Measurements from ENCODE around the gene CCDC102A. TPM values are rescaled to one million over a fixed set of nuclear protein-coding genes. Genes with fewer than 3 reads are reported as not detected.
"Not testable (repeated sequence)": the region's sequence is repeated elsewhere in the genome, so short reads cannot be mapped to it uniquely, and the experiment has no call there.

Gene CCDC102A
- total RNA-seq, 4 donors from 2014 or later: 17.4 to 30.4 (median 24.5) TPM

DNA sequence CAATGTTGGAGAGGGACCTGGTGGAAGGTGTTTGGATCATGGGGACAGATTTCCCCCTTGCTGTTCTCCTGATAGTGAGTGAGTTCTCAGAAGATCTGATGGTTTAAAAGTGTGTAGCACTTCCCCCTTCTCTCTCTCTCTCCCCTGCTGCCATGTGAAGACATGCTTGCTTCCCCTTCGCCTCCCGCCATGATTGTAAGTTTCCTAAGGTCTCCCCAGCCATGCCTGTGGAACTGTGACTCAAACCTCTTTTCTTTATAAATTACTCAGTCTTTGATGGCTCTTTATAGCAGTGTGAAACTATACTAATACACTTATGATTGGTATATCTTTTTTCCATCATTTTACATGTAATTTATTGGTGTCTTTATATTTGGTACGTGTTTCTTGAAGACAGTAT is 19.5 kb upstream of the CCDC102A start:
- no peak overlapping the region for H3K4me3 ChIP-seq
- peaks cover 0 to 6% of the 10 kb centered on the region in 2 donors for H3K27me3 ChIP-seq
- no peaks in the 10 kb centered on the region for H3K36me3 ChIP-seq
- H3K9me3 ChIP-seq: peaks cover 0 to 17% (median 2%) of the 10 kb centered on the region in 4 donors
- H3K4me1 ChIP-seq: no peaks in the 10 kb centered on the region
- no peak for TF ChIP-seq EP300 (IDR thresholded peaks at IDR 0.05)
- TF ChIP-seq CTCF (IDR thresholded peaks at IDR 0.05): no peak
- no peak for TF ChIP-seq POLR2A (IDR thresholded peaks at IDR 0.05)
- no peak for DNase-seq (ENCODE audit: low spot score in 2 of 2)
- H3K27ac ChIP-seq: no peak overlapping the region
- whole genome bisulfite sequencing, 2 donors: 88 to 93% methylated on average over 3 of the region's 3 CpGs

GRCh38 chr16:57551057-57551456 is 14.7 kb upstream of the CCDC102A start:
- H3K36me3 ChIP-seq: no peaks in the 10 kb centered on the region
- WGBS, 2 donors: 87 to 95% methylated on average over 3 of the region's 3 CpGs
- TF ChIP-seq CTCF (IDR thresholded peaks at IDR 0.05) (no peak), EP300 (IDR thresholded peaks at IDR 0.05) (no peak)
- H3K4me3 ChIP-seq: no peak overlapping the region
- no peaks in the 10 kb centered on the region for H3K4me1 ChIP-seq
- H3K27ac ChIP-seq: no peak overlapping the region
- H3K27me3 ChIP-seq: peaks cover 0 to 9% of the 10 kb centered on the region in 2 donors
- DNase-seq (ENCODE audit: low spot score in 2 of 2): no peak
- H3K9me3 ChIP-seq: peaks cover 0 to 6% (median 0%) of the 10 kb centered on the region in 4 donors

- Histone ChIP-seq H3K4me1 (no peaks in the 10 kb centered on the region), H3K9me3 (peaks cover 0 to 6% (median 0%) of the 10 kb centered on the region in 4 donors), H3K27ac (no peak overlapping the region), H3K4me3 (no peak overlapping the region), H3K27me3 (peaks cover 0 to 9% of the 10 kb centered on the region in 2 donors), H3K36me3 (no peaks in the 10 kb centered on the region)
- TF ChIP-seq CTCF (IDR thresholded peaks at IDR 0.05): no peak
- no peak for TF ChIP-seq POLR2A (IDR thresholded peaks at IDR 0.05)
- TF ChIP-seq EP300 (IDR thresholded peaks at IDR 0.05): no peak
- no peak for DNase-seq (ENCODE audit: low spot score in 2 of 2)
Observed at GRCh38 chr16:57549730-57550129, 13.4 kb upstream of the CCDC102A start.

DNA sequence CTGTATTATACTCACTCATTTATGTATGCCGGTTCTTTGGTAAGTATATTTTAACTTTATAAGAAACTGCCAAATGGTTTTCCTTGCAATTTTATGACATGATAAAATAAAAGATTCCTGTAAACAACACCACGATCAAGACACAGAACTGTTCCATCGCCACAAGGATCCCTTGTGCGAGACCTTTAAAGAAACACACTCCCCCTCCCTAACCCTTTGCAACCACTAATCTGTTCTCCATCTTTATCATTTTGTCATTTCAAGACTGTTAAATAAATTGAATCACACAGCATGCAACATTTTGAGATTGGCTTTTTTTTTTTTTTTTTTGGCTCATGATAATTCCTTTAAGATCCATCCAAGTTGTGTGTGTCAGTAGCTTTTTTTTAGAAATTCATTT is 12.0 kb upstream of the CCDC102A start:
- H3K9me3 ChIP-seq: peaks cover 0 to 6% (median 0%) of the 10 kb centered on the region in 4 donors
- no peaks in the 10 kb centered on the region for H3K4me1 ChIP-seq
- WGBS, 2 donors: 48 to 67% methylated on average over 4 of the region's 4 CpGs
- peaks cover 0 to 9% of the 10 kb centered on the region in 2 donors for H3K27me3 ChIP-seq
- H3K27ac ChIP-seq: no peak overlapping the region
- no peak for DNase-seq (ENCODE audit: low spot score in 2 of 2)
- no peak overlapping the region for H3K4me3 ChIP-seq
- no peak for TF ChIP-seq CTCF (IDR thresholded peaks at IDR 0.05)
- TF ChIP-seq POLR2A (IDR thresholded peaks at IDR 0.05): no peak
- no peak for TF ChIP-seq EP300 (IDR thresholded peaks at IDR 0.05)
- no peaks in the 10 kb centered on the region for H3K36me3 ChIP-seq

- not testable (repeated sequence) for H3K9me3 ChIP-seq; DNase-seq (ENCODE audit: low spot score in 2 of 2); H3K27ac ChIP-seq; H3K27me3 ChIP-seq; H3K4me3 ChIP-seq; H3K4me1 ChIP-seq; H3K36me3 ChIP-seq
- 92 to 93% methylated on average over 12 of the region's 12 CpGs for WGBS, 2 donors
Observed at GRCh38 chr16:57547524-57547923, 11.2 kb upstream of the CCDC102A start.

- WGBS, 2 donors: 69 to 72% methylated on average over 4 of the region's 4 CpGs
- no peak for DNase-seq (ENCODE audit: low spot score in 2 of 2)
Observed at GRCh38 chr16:57544124-57544653, 7.8 kb upstream of the CCDC102A start.

More at GRCh38 chr16:57544124-57544653, 7.8 kb upstream of the CCDC102A start:
- peak in 1 of 2 donors; percentile 10 for TF ChIP-seq EP300 (IDR thresholded peaks at IDR 0.05)
- TF ChIP-seq POLR2A (IDR thresholded peaks at IDR 0.05): no peak
- TF ChIP-seq CTCF (IDR thresholded peaks at IDR 0.05): no peak
- peaks cover 0 to 9% of the 10 kb centered on the region in 2 donors for H3K27me3 ChIP-seq
- H3K4me3 ChIP-seq: no peak overlapping the region
- H3K4me1 ChIP-seq: no peaks in the 10 kb centered on the region
- no peaks in the 10 kb centered on the region for H3K36me3 ChIP-seq
- no peak overlapping the region for H3K27ac ChIP-seq
- no peaks in the 10 kb centered on the region for H3K9me3 ChIP-seq

All from tibial nerve (tissue), 4 donors.